ENCODE data around the gene URI1. TPM values are rescaled to one million over a fixed set of nuclear protein-coding genes. Genes with fewer than 3 reads are reported as not detected.
A peak's percentile ranks its signal among the peaks of the same experiment; 100 is the strongest.

Gene URI1
- total and polyA plus RNA-seq, 4 donors, result 72.7 to 91.7 (median 84.3) TPM

GRCh38 chr19:29936409-29936808, 5.6 kb upstream of the URI1 start:
- no peak overlapping the region for H3K27ac ChIP-seq (ENCODE audit: low read depth, low read length)
- H3K4me3 ChIP-seq (ENCODE audit: low read depth, low read length), result no peak overlapping the region
- no peaks in the 10 kb centered on the region for H3K27me3 ChIP-seq (ENCODE audit: control insufficient read depth, insufficient read depth, low read length)
- peaks cover 12% of the 10 kb centered on the region for H3K9me3 ChIP-seq (ENCODE audit: control insufficient read depth, insufficient read depth, low read length)
- WGBS (ENCODE audit: insufficient coverage), result no CpG with 5 or more reads among the region's 3 CpGs
- H3K36me3 ChIP-seq (ENCODE audit: control insufficient read depth, insufficient read depth, low read length), result no peaks in the 10 kb centered on the region
- no peak for DNase-seq (ENCODE audit: low read depth in 4 of 6, low spot score in 6 of 6)
- peaks cover 3% of the 10 kb centered on the region for H3K4me1 ChIP-seq (ENCODE audit: control insufficient read depth, insufficient read depth, low read length)

- DNase-seq (ENCODE audit: low read depth in 4 of 6, low spot score in 6 of 6), result no peak
- peaks cover 9% of the 10 kb centered on the region for H3K9me3 ChIP-seq (ENCODE audit: control insufficient read depth, insufficient read depth, low read length)
- no peaks in the 10 kb centered on the region for H3K27me3 ChIP-seq (ENCODE audit: control insufficient read depth, insufficient read depth, low read length)
- WGBS (ENCODE audit: insufficient coverage), result 94% methylated on average over 1 of the region's 1 CpG
- no peak overlapping the region for H3K4me3 ChIP-seq (ENCODE audit: low read depth, low read length)
- H3K36me3 ChIP-seq (ENCODE audit: control insufficient read depth, insufficient read depth, low read length), result no peaks in the 10 kb centered on the region
- H3K4me1 ChIP-seq (ENCODE audit: control insufficient read depth, insufficient read depth, low read length), result peaks cover 16% of the 10 kb centered on the region
- H3K27ac ChIP-seq (ENCODE audit: low read depth, low read length), result no peak overlapping the region
These were observed 2.4 kb upstream of the URI1 start for GRCh38 chr19:29939628-29940027.

- Histone ChIP-seq H3K4me1 (ENCODE audit: control insufficient read depth, insufficient read depth, low read length) (peaks cover 16% of the 10 kb centered on the region), H3K27me3 (ENCODE audit: control insufficient read depth, insufficient read depth, low read length) (no peaks in the 10 kb centered on the region), H3K9me3 (ENCODE audit: control insufficient read depth, insufficient read depth, low read length) (peaks cover 4% of the 10 kb centered on the region), H3K4me3 (ENCODE audit: low read depth, low read length) (no peak overlapping the region), H3K27ac (ENCODE audit: low read depth, low read length) (no peak overlapping the region), H3K36me3 (ENCODE audit: control insufficient read depth, insufficient read depth, low read length) (no peaks in the 10 kb centered on the region)
- 95% methylated on average over 6 of the region's 9 CpGs for WGBS (ENCODE audit: insufficient coverage)
- DNase-seq (ENCODE audit: low read depth in 4 of 6, low spot score in 6 of 6), result no peak
These were observed 961 bp upstream of the URI1 start for GRCh38 chr19:29940971-29941585.

GRCh38 chr19:29942404-29943261, 594 bp downstream of the URI1 start:
- H3K27ac ChIP-seq (ENCODE audit: low read depth, low read length), result no peak overlapping the region
- peak in 3 of 6 donors; percentile 25 to 76 (median 30) for DNase-seq (ENCODE audit: low read depth in 4 of 6, low spot score in 6 of 6)
- peaks cover 16% of the 10 kb centered on the region for H3K4me1 ChIP-seq (ENCODE audit: control insufficient read depth, insufficient read depth, low read length)
- H3K36me3 ChIP-seq (ENCODE audit: control insufficient read depth, insufficient read depth, low read length), result no peaks in the 10 kb centered on the region
- no peaks in the 10 kb centered on the region for H3K27me3 ChIP-seq (ENCODE audit: control insufficient read depth, insufficient read depth, low read length)
- H3K9me3 ChIP-seq (ENCODE audit: control insufficient read depth, insufficient read depth, low read length), result no peaks in the 10 kb centered on the region
- under 1% methylated on average over 71 of the region's 79 CpGs for WGBS (ENCODE audit: insufficient coverage)
- H3K4me3 ChIP-seq (ENCODE audit: low read depth, low read length), result peak overlapping the region; percentile 69

GRCh38 chr19:29943615-29944014, 1.6 kb downstream of the URI1 start:
- no peak for DNase-seq (ENCODE audit: low read depth in 4 of 6, low spot score in 6 of 6)
- Histone ChIP-seq H3K36me3 (ENCODE audit: control insufficient read depth, insufficient read depth, low read length) (no peaks in the 10 kb centered on the region), H3K9me3 (ENCODE audit: control insufficient read depth, insufficient read depth, low read length) (no peaks in the 10 kb centered on the region), H3K4me1 (ENCODE audit: control insufficient read depth, insufficient read depth, low read length) (peaks cover 16% of the 10 kb centered on the region), H3K4me3 (ENCODE audit: low read depth, low read length) (peak overlapping the region; percentile 69), H3K27me3 (ENCODE audit: control insufficient read depth, insufficient read depth, low read length) (no peaks in the 10 kb centered on the region), H3K27ac (ENCODE audit: low read depth, low read length) (no peak overlapping the region)
- WGBS (ENCODE audit: insufficient coverage), result no CpG with 5 or more reads among the region's 8 CpGs

- WGBS (ENCODE audit: insufficient coverage), result 78% methylated on average over 3 of the region's 8 CpGs
These were observed 2.5 kb downstream of the URI1 start for GRCh38 chr19:29944390-29945012.

GRCh38 chr19:29945017-29945416, 3.0 kb downstream of the URI1 start:
- no peak overlapping the region for H3K4me3 ChIP-seq (ENCODE audit: low read depth, low read length)
- no peaks in the 10 kb centered on the region for H3K27me3 ChIP-seq (ENCODE audit: control insufficient read depth, insufficient read depth, low read length)
- H3K27ac ChIP-seq (ENCODE audit: low read depth, low read length), result no peak overlapping the region
- H3K36me3 ChIP-seq (ENCODE audit: control insufficient read depth, insufficient read depth, low read length), result no peaks in the 10 kb centered on the region
- H3K9me3 ChIP-seq (ENCODE audit: control insufficient read depth, insufficient read depth, low read length), result no peaks in the 10 kb centered on the region
- H3K4me1 ChIP-seq (ENCODE audit: control insufficient read depth, insufficient read depth, low read length), result peaks cover 16% of the 10 kb centered on the region
- no CpG with 5 or more reads among the region's 1 CpG for WGBS (ENCODE audit: insufficient coverage)
- DNase-seq (ENCODE audit: low read depth in 4 of 6, low spot score in 6 of 6), result no peak

More at GRCh38 chr19:29944390-29945012, 2.5 kb downstream of the URI1 start:
- DNase-seq (ENCODE audit: low read depth in 4 of 6, low spot score in 6 of 6), result no peak
- Histone ChIP-seq H3K9me3 (ENCODE audit: control insufficient read depth, insufficient read depth, low read length) (no peaks in the 10 kb centered on the region), H3K27ac (ENCODE audit: low read depth, low read length) (no peak overlapping the region), H3K4me1 (ENCODE audit: control insufficient read depth, insufficient read depth, low read length) (peaks cover 16% of the 10 kb centered on the region), H3K36me3 (ENCODE audit: control insufficient read depth, insufficient read depth, low read length) (no peaks in the 10 kb centered on the region), H3K27me3 (ENCODE audit: control insufficient read depth, insufficient read depth, low read length) (no peaks in the 10 kb centered on the region), H3K4me3 (ENCODE audit: low read depth, low read length) (no peak overlapping the region)

GRCh38 chr19:29945433-29945832, 3.4 kb downstream of the URI1 start:
- peaks cover 16% of the 10 kb centered on the region for H3K4me1 ChIP-seq (ENCODE audit: control insufficient read depth, insufficient read depth, low read length)
- WGBS (ENCODE audit: insufficient coverage), result no CpG with 5 or more reads among the region's 4 CpGs
- no peak for DNase-seq (ENCODE audit: low read depth in 4 of 6, low spot score in 6 of 6)
- no peaks in the 10 kb centered on the region for H3K27me3 ChIP-seq (ENCODE audit: control insufficient read depth, insufficient read depth, low read length)
- no peaks in the 10 kb centered on the region for H3K36me3 ChIP-seq (ENCODE audit: control insufficient read depth, insufficient read depth, low read length)
- H3K9me3 ChIP-seq (ENCODE audit: control insufficient read depth, insufficient read depth, low read length), result no peaks in the 10 kb centered on the region
- no peak overlapping the region for H3K4me3 ChIP-seq (ENCODE audit: low read depth, low read length)
- H3K27ac ChIP-seq (ENCODE audit: low read depth, low read length), result no peak overlapping the region

GRCh38 chr19:29946645-29947044, 4.6 kb downstream of the URI1 start:
- no peak for DNase-seq (ENCODE audit: low read depth in 4 of 6, low spot score in 6 of 6)
- H3K27ac ChIP-seq (ENCODE audit: low read depth, low read length), result no peak overlapping the region

More at GRCh38 chr19:29946645-29947044, 4.6 kb downstream of the URI1 start:
- Histone ChIP-seq H3K27me3 (ENCODE audit: control insufficient read depth, insufficient read depth, low read length) (no peaks in the 10 kb centered on the region), H3K36me3 (ENCODE audit: control insufficient read depth, insufficient read depth, low read length) (no peaks in the 10 kb centered on the region), H3K4me1 (ENCODE audit: control insufficient read depth, insufficient read depth, low read length) (peaks cover 11% of the 10 kb centered on the region), H3K4me3 (ENCODE audit: low read depth, low read length) (no peak overlapping the region), H3K9me3 (ENCODE audit: control insufficient read depth, insufficient read depth, low read length) (no peaks in the 10 kb centered on the region)
- WGBS (ENCODE audit: insufficient coverage), result 86% methylated on average over 1 of the region's 2 CpGs

Data from spinal cord (tissue), 10 donors.